NOMO-1 treated with dmso at 0.1 percent for 144 hours (cell line): Measurements from ENCODE around the gene CACNA1D.

Experiments
- DNase-seq: peaks from one replicate; lab custom pipeline; 2025; ENCODE audit not compliant: unreplicated experiment; lab: John Stamatoyannopoulos, UW

CACNA1D gene

GRCh38 chr3:53842436-53843194, 348.2 kb downstream of the CACNA1D start:
- DNase-seq = no peak

GRCh38 chr3:53843195-53844177, 349.1 kb downstream of the CACNA1D start:
- DNase-seq = no peak

- no peak for DNase-seq
Observed at GRCh38 chr3:53844262-53845102, 350.1 kb downstream of the CACNA1D start.

- no peak for DNase-seq
Observed at GRCh38 chr3:53845103-53845880, 350.9 kb downstream of the CACNA1D start.

GRCh38 chr3:53845881-53846133, 351.4 kb downstream of the CACNA1D start:
- DNase-seq = no peak

GRCh38 chr3:53846134-53846850, 351.9 kb downstream of the CACNA1D start, which contains the start of the genes CHDH and IL17RB:
Gene CHDH (minus strand): TSS chr3:53846419. CDS start chr3:53824008, 22,411 bp downstream.
Gene IL17RB (plus strand): TSS chr3:53846568. CDS start chr3:53846589, 21 bp downstream.
- DNase-seq = no peak

GRCh38 chr3:53846851-53847155, 352.4 kb downstream of the CACNA1D start:
- DNase-seq = no peak

- DNase-seq = no peak
Observed at GRCh38 chr3:53849916-53850315, 355.5 kb downstream of the CACNA1D start.

- no peak for DNase-seq
Observed at GRCh38 chr3:53850895-53851294, 356.5 kb downstream of the CACNA1D start.

- no peak for DNase-seq
Observed at GRCh38 chr3:53856964-53857363, 362.6 kb downstream of the CACNA1D start.

GRCh38 chr3:53858096-53858741, 363.8 kb downstream of the CACNA1D start:
- no peak for DNase-seq

GRCh38 chr3:53859178-53859577, 364.8 kb downstream of the CACNA1D start:
- DNase-seq = no peak

- no peak for DNase-seq
Observed at GRCh38 chr3:53860196-53860595, 365.8 kb downstream of the CACNA1D start.

- no peak for DNase-seq
Observed at GRCh38 chr3:53862241-53862640, 367.8 kb downstream of the CACNA1D start.

GRCh38 chr3:53863145-53863544, 368.7 kb downstream of the CACNA1D start:
- DNase-seq = no peak
